KMS-11 (cell line): ENCODE measurements around the gene MTUS2.

ENCODE experiments used
- H2AFZ ChIP-seq: fragments of 200-600 bp; sonication (generic); 2 replicates; pipeline ENCODE4 v1.6.1; 2016; ENCODE audit warnings: antibody characterized with exemption, mixed run types, low read depth
- H3K27ac ChIP-seq: fragments of 200-600 bp; sonication (generic); 2 replicates; pipeline ENCODE4 v1.6.1; 2016; ENCODE audit warnings: mild to moderate bottlenecking, mixed run types
- H3K27me3 ChIP-seq: fragments of 200-600 bp; sonication (generic); 2 replicates; pipeline ENCODE4 v1.6.1; 2017; ENCODE audit warnings: mild to moderate bottlenecking, low read depth, mixed run types, moderate library complexity; ENCODE audit not compliant: insufficient read depth
- H3K36me3 ChIP-seq: fragments of 200-600 bp; sonication (generic); 2 replicates; pipeline ENCODE4 v1.6.1; 2017; ENCODE audit warnings: mild to moderate bottlenecking, mixed run types; ENCODE audit not compliant: insufficient read depth
- H3K4me1 ChIP-seq: fragments of 200-600 bp; sonication (generic); 2 replicates; pipeline ENCODE4 v1.6.1; 2016; ENCODE audit warnings: mild to moderate bottlenecking, low read depth, mixed run types; ENCODE audit not compliant: poor library complexity, severe bottlenecking
- H3K4me2 ChIP-seq: fragments of 200-600 bp; sonication (generic); 2 replicates; pipeline ENCODE4 v1.7.0; 2016; ENCODE audit warnings: mild to moderate bottlenecking, mixed run types
- H3K4me3 ChIP-seq: fragments of 200-600 bp; sonication (generic); IDR thresholded peaks from 2 replicates; pipeline ENCODE4 v1.6.1; 2017; ENCODE audit warnings: low read depth, low read length, mixed read lengths; ENCODE audit not compliant: insufficient read depth
- H3K79me2 ChIP-seq: fragments of 200-600 bp; sonication (generic); 2 replicates; pipeline ENCODE4 v1.6.1; 2016; ENCODE audit warnings: low read depth, mixed run types; ENCODE audit not compliant: insufficient read depth
- H3K9ac ChIP-seq: fragments of 200-600 bp; sonication (generic); 2 replicates; pipeline ENCODE4 v1.6.1; 2016; ENCODE audit warnings: mild to moderate bottlenecking, mixed run types
- H4K20me1 ChIP-seq: fragments of 200-600 bp; sonication (generic); 2 replicates; pipeline ENCODE4 v1.6.1; 2016; ENCODE audit warnings: mild to moderate bottlenecking, mixed run types; ENCODE audit not compliant: insufficient read depth
- TF ChIP-seq, protein P1 (sequence below): fragments of 200-600 bp; sonication (generic); conservative IDR thresholded peaks from 2 replicates; pipeline ENCODE4 v1.6.1; 2017; ENCODE audit warnings: low read depth, mild to moderate bottlenecking, antibody characterized with exemption, low read length, moderate library complexity, mixed read lengths

MTUS2 gene

DNA sequence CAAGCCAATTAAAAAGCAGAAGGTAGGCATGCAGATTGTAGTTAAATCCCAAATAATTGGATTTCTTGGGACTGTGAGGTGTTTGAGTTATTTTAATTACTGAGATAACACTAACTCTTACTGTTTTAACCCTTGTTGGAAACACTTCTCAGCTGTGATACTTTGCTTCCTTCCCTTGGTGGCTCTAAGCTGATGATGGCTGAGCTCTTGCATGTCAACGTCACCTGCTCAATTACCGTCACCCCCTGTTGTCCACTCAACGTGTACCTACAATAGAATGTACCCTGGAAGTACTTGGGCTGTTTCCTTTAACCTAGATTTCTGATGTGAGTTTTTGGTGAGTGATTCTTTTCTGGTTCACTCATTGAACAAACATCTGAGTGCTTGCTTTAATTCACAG is 471.9 kb downstream of the MTUS2 start:
- no peaks in the 10 kb centered on the region for H4K20me1 ChIP-seq
- no peaks in the 10 kb centered on the region for H3K79me2 ChIP-seq
- H3K27me3 ChIP-seq: no peaks in the 10 kb centered on the region
- no peak overlapping the region for H3K9ac ChIP-seq
- H3K27ac ChIP-seq: no peak overlapping the region
- H3K4me3 ChIP-seq: no peak overlapping the region
- H3K4me1 ChIP-seq: no peaks in the 10 kb centered on the region
- TF ChIP-seq, protein P1, sequence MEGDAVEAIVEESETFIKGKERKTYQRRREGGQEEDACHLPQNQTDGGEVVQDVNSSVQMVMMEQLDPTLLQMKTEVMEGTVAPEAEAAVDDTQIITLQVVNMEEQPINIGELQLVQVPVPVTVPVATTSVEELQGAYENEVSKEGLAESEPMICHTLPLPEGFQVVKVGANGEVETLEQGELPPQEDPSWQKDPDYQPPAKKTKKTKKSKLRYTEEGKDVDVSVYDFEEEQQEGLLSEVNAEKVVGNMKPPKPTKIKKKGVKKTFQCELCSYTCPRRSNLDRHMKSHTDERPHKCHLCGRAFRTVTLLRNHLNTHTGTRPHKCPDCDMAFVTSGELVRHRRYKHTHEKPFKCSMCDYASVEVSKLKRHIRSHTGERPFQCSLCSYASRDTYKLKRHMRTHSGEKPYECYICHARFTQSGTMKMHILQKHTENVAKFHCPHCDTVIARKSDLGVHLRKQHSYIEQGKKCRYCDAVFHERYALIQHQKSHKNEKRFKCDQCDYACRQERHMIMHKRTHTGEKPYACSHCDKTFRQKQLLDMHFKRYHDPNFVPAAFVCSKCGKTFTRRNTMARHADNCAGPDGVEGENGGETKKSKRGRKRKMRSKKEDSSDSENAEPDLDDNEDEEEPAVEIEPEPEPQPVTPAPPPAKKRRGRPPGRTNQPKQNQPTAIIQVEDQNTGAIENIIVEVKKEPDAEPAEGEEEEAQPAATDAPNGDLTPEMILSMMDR: no peak
- no peak overlapping the region for H3K4me2 ChIP-seq
- no peak overlapping the region for H2AFZ ChIP-seq
- no peaks in the 10 kb centered on the region for H3K36me3 ChIP-seq

DNA sequence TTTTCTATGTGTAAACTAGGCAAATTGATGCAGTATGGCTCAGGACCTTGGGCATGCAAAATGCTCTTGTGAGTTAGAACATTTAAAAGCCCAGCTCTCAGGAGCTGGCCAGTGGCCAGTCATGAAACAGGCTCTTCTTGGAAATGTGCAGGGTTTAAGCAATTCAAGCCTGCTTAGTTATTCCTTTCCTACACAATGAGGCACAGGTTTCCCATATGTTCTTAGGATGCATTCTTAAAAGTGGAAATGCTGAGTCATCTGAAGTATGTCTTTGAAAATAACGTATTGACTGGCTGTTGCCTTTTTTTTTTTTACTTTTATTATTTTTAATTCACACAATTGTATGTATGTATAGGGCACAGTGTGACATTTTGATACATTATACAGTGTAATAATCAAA is 474.7 kb downstream of the MTUS2 start:
- H3K4me1 ChIP-seq: no peaks in the 10 kb centered on the region

DNA sequence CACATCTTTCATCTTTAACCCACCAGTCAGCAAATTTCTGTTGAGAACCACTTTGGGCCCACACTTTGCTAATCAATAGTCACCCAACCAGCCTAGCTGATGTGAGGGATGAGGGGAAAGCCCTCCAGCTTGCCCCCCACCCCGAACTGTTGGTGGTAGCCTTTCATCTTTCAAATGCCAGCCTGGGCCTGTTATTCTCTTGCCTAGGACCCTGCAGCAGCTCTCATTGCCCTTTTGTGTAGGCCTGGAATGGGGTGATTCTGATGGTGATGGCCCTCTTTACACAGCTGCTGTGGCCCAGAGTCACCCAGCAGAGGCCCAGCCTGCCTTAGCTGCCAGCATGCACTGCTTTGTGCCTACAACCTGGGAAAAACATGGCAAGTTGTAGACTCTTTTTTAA is 480.9 kb downstream of the MTUS2 start:
- Histone ChIP-seq H3K4me1 (no peaks in the 10 kb centered on the region), H3K4me2 (no peak overlapping the region), H3K36me3 (no peaks in the 10 kb centered on the region), H4K20me1 (no peaks in the 10 kb centered on the region), H3K27ac (no peak overlapping the region), H3K9ac (no peak overlapping the region), H3K27me3 (no peaks in the 10 kb centered on the region), H2AFZ (no peak overlapping the region), H3K4me3 (no peak overlapping the region), H3K79me2 (no peaks in the 10 kb centered on the region)
- TF ChIP-seq, protein P1: no peak

More for the DNA sequence above, 474.7 kb downstream of the MTUS2 start:
- Histone ChIP-seq H3K4me2 (no peak overlapping the region), H3K79me2 (no peaks in the 10 kb centered on the region), H3K4me3 (no peak overlapping the region), H3K27ac (no peak overlapping the region), H4K20me1 (no peaks in the 10 kb centered on the region), H2AFZ (no peak overlapping the region), H3K9ac (no peak overlapping the region), H3K27me3 (no peaks in the 10 kb centered on the region), H3K36me3 (no peaks in the 10 kb centered on the region)
- TF ChIP-seq, protein P1: no peak

DNA sequence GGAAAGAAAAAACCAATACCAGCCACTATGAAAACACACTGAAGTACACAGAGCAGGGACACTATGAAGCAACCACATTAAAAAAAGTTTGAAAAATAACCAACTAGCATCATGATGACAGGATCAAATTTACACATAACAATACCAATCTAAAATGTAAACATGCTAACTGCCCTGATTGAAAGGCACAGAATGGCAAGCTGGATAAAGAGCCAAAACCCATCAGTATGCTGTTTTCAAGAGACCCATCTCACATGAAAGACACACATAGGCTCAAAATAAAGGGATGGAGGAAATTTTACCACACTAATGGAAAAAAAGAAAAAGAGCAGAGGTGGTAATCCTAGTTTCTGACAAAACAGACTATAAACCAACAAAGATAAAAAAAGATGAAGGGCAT is 484.0 kb downstream of the MTUS2 start:
- no peak overlapping the region for H3K27ac ChIP-seq

More for the DNA sequence above, 484.0 kb downstream of the MTUS2 start:
- Histone ChIP-seq H3K4me2 (no peak overlapping the region), H3K9ac (no peak overlapping the region), H3K36me3 (no peaks in the 10 kb centered on the region), H4K20me1 (no peaks in the 10 kb centered on the region), H3K4me3 (no peak overlapping the region), H3K27me3 (no peaks in the 10 kb centered on the region), H2AFZ (no peak overlapping the region), H3K79me2 (no peaks in the 10 kb centered on the region), H3K4me1 (no peaks in the 10 kb centered on the region)
- TF ChIP-seq, protein P1: no peak
